SK-N-SH (cell line): ENCODE measurements around the gene CNTNAP2. TPM values are rescaled to one million over a fixed set of nuclear protein-coding genes. Genes with fewer than 3 reads are reported as not detected.

Experiments used
- ELF1 ChIP-seq: IDR thresholded peaks from 2 replicates; pipeline ENCODE4 v1.4.0; 2012
- EZH2phosphoT487 ChIP-seq: fragments of 200-600 bp; sonication (generic); IDR thresholded peaks from 2 replicates; pipeline ENCODE4 v1.6.1; 2017; ENCODE audit warnings: low read depth, mixed run types, mild to moderate bottlenecking, antibody characterized with exemption, moderate library complexity, borderline replicate concordance
- FOSL2 ChIP-seq: IDR thresholded peaks from 2 replicates; pipeline ENCODE4 v1.4.0; 2012; ENCODE audit warnings: low read depth, mild to moderate bottlenecking, moderate library complexity, borderline replicate concordance
- FOXJ3 ChIP-seq: sonication (generic); formaldehyde crosslinking; IDR thresholded peaks from 2 replicates; pipeline ENCODE4 v1.5.1; 2020; ENCODE audit warnings: mild to moderate bottlenecking, missing genetic modification reagents
- FOXM1 ChIP-seq: IDR thresholded peaks from 2 replicates; pipeline ENCODE4 v1.4.0; 2012; ENCODE audit warnings: low read depth, mild to moderate bottlenecking
- NFIC ChIP-seq: IDR thresholded peaks from 2 replicates; pipeline ENCODE4 v1.4.0; 2012; ENCODE audit warnings: borderline replicate concordance
- NRF1 ChIP-seq: IDR thresholded peaks from 2 replicates; pipeline ENCODE4 v1.6.1; 2012; ENCODE audit warnings: low read depth, mild to moderate bottlenecking, low read length
- POLR2AphosphoS5 ChIP-seq: IDR thresholded peaks from 2 replicates; pipeline ENCODE4 v1.6.1; 2012; ENCODE audit warnings: low read depth, low read length
- RFX5 ChIP-seq: IDR thresholded peaks from 2 replicates; pipeline ENCODE4 v1.6.1; 2012; ENCODE audit warnings: mild to moderate bottlenecking, improper control_type of control experiment, low read length
- RXRA ChIP-seq: IDR thresholded peaks from 2 replicates; pipeline ENCODE4 v1.4.0; 2012; ENCODE audit warnings: low read depth, mild to moderate bottlenecking, borderline replicate concordance
- SIN3A ChIP-seq: IDR thresholded peaks from 2 replicates; pipeline ENCODE4 v1.6.1; 2012; ENCODE audit warnings: low read depth, mild to moderate bottlenecking, low read length, moderate library complexity, borderline replicate concordance
- TCF12 ChIP-seq: IDR thresholded peaks from 2 replicates; pipeline ENCODE4 v1.4.0; 2012
- YY1 ChIP-seq: IDR thresholded peaks from 2 replicates; pipeline ENCODE4 v1.4.0; 2012; ENCODE audit warnings: low read depth, mild to moderate bottlenecking
- polyA plus RNA-seq, 3 experiments: library from polyadenylated mRNA; depleted of rRNA; stranded (reverse); fragments of >200 nt; gene quantifications; 2 replicates each; pipeline ENCODE4 v1.2.3, GENCODE V29; 2012
- TF ChIP-seq, protein P1 (sequence below): IDR thresholded peaks from 2 replicates; pipeline ENCODE4; 2012
- TF ChIP-seq, protein P2 (sequence below): fragments of 200-600 bp; sonication (generic); IDR thresholded peaks from 2 replicates; pipeline ENCODE4 v1.6.1; 2017; ENCODE audit warnings: antibody characterized with exemption, mild to moderate bottlenecking, moderate library complexity
- TF ChIP-seq, protein P3 (sequence below): IDR thresholded peaks from 2 replicates; pipeline ENCODE4 v1.4.0; 2012; ENCODE audit warnings: low read depth, borderline replicate concordance
- TF ChIP-seq, protein P4 (sequence below): IDR thresholded peaks from 2 replicates; pipeline ENCODE4 v1.4.0; 2012; ENCODE audit warnings: low read depth, borderline replicate concordance

Gene CNTNAP2
- polyA plus RNA-seq, 1 of the 3 experiments (the other 2 are of a cell fraction): 3.4 TPM

DNA sequence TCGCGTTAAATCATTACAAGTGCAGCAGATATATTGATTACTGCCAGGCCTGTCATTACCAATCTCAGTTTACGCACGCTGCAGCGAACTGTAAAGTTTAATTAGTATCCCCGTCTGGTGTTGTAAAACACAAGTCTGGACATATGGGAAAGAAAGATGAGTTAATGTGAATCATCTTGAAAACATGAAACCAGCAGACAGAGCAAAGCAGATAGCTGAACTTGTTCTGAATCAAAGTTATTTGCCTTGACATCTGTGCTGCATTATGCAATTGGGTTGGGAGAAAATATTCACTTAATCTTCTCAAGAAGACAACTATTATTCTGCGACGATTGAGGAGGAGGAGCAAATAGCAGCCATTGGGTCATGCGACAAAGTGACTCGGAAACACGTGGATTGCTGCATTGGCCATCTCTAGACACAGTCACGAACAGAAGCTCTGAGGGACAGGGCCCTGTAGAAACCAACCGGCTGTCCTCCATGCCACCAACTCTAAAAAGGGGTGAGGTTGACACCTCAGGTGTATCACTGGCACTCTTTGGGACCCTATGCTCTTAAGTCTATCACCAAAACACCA, 2317.7 kb downstream of the CNTNAP2 start (continued):
- TF ChIP-seq RFX5 (no peak), POLR2AphosphoS5 (peak; percentile 98), NRF1 (no peak), FOXJ3 (CRISPR knock-in tag) (peak; percentile 59; the same call in 1 of the 2 replicates), TCF12 (peak; percentile 100), ELF1 (peak; percentile 28; the same call in 1 of the 2 replicates), YY1 (no peak), RXRA (peak; percentile 62; the same call in 1 of the 2 replicates), SIN3A (peak; percentile 53; the same call in 1 of the 2 replicates), FOSL2 (peak; percentile 95), NFIC (peak; percentile 65; the same call in 1 of the 2 replicates), FOXM1 (peak; percentile 91), EZH2phosphoT487 (no peak)
- TF ChIP-seq, protein P1, sequence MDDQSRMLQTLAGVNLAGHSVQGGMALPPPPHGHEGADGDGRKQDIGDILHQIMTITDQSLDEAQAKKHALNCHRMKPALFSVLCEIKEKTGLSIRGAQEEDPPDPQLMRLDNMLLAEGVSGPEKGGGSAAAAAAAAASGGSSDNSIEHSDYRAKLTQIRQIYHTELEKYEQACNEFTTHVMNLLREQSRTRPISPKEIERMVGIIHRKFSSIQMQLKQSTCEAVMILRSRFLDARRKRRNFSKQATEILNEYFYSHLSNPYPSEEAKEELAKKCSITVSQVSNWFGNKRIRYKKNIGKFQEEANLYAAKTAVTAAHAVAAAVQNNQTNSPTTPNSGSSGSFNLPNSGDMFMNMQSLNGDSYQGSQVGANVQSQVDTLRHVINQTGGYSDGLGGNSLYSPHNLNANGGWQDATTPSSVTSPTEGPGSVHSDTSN: peak; percentile 98
- TF ChIP-seq, protein P2, sequence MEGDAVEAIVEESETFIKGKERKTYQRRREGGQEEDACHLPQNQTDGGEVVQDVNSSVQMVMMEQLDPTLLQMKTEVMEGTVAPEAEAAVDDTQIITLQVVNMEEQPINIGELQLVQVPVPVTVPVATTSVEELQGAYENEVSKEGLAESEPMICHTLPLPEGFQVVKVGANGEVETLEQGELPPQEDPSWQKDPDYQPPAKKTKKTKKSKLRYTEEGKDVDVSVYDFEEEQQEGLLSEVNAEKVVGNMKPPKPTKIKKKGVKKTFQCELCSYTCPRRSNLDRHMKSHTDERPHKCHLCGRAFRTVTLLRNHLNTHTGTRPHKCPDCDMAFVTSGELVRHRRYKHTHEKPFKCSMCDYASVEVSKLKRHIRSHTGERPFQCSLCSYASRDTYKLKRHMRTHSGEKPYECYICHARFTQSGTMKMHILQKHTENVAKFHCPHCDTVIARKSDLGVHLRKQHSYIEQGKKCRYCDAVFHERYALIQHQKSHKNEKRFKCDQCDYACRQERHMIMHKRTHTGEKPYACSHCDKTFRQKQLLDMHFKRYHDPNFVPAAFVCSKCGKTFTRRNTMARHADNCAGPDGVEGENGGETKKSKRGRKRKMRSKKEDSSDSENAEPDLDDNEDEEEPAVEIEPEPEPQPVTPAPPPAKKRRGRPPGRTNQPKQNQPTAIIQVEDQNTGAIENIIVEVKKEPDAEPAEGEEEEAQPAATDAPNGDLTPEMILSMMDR: no peak
- TF ChIP-seq, protein P3, sequence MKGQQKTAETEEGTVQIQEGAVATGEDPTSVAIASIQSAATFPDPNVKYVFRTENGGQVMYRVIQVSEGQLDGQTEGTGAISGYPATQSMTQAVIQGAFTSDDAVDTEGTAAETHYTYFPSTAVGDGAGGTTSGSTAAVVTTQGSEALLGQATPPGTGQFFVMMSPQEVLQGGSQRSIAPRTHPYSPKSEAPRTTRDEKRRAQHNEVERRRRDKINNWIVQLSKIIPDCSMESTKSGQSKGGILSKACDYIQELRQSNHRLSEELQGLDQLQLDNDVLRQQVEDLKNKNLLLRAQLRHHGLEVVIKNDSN: peak; percentile 49; the same call in 1 of the 2 replicates
- TF ChIP-seq, protein P4, sequence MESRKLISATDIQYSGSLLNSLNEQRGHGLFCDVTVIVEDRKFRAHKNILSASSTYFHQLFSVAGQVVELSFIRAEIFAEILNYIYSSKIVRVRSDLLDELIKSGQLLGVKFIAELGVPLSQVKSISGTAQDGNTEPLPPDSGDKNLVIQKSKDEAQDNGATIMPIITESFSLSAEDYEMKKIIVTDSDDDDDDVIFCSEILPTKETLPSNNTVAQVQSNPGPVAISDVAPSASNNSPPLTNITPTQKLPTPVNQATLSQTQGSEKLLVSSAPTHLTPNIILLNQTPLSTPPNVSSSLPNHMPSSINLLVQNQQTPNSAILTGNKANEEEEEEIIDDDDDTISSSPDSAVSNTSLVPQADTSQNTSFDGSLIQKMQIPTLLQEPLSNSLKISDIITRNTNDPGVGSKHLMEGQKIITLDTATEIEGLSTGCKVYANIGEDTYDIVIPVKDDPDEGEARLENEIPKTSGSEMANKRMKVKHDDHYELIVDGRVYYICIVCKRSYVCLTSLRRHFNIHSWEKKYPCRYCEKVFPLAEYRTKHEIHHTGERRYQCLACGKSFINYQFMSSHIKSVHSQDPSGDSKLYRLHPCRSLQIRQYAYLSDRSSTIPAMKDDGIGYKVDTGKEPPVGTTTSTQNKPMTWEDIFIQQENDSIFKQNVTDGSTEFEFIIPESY: peak; percentile 82
